HG03378 (cell line): ENCODE results near the gene SHMT2.

Experiments used
- ATAC-seq: cut with Tn5 transposase; IDR thresholded peaks from one replicate; pipeline ENCODE4 v1.9.1; 2021; ENCODE audit warnings: mild to moderate bottlenecking, moderate library complexity; ENCODE audit not compliant: unreplicated experiment

The SHMT2 gene

GRCh38 chr12:57229634-57230380, at the start of gene SHMT2:
Gene SHMT2 (plus strand): TSS chr12:57229711. CDS start chr12:57229779, 68 bp downstream.
- ATAC-seq: peak; percentile 56

- no peak for ATAC-seq
Observed at GRCh38 chr12:57180321-57180989, 49.1 kb upstream of the SHMT2 start.

GRCh38 chr12:57181072-57181471, 48.4 kb upstream of the SHMT2 start:
- no peak for ATAC-seq

- no peak for ATAC-seq
Observed at GRCh38 chr12:57181561-57182155, 47.9 kb upstream of the SHMT2 start.

- ATAC-seq: no peak
Observed at GRCh38 chr12:57182918-57183575, 46.5 kb upstream of the SHMT2 start.

GRCh38 chr12:57183939-57184725, 45.4 kb upstream of the SHMT2 start:
- no peak for ATAC-seq

GRCh38 chr12:57185403-57185802, 44.1 kb upstream of the SHMT2 start:
- no peak for ATAC-seq

GRCh38 chr12:57185906-57186508, 43.5 kb upstream of the SHMT2 start:
- ATAC-seq: no peak

- ATAC-seq: no peak
Observed at GRCh38 chr12:57187222-57188089, 42.1 kb upstream of the SHMT2 start.

GRCh38 chr12:57188090-57188425, 41.5 kb upstream of the SHMT2 start:
- no peak for ATAC-seq

GRCh38 chr12:57190037-57190436, 39.5 kb upstream of the SHMT2 start:
- ATAC-seq: no peak

GRCh38 chr12:57190821-57191220, 38.7 kb upstream of the SHMT2 start:
- ATAC-seq: no peak

GRCh38 chr12:57191410-57191809, 38.1 kb upstream of the SHMT2 start:
- ATAC-seq: no peak

GRCh38 chr12:57192920-57193319, 36.6 kb upstream of the SHMT2 start:
- ATAC-seq: no peak

- ATAC-seq: no peak
Observed at GRCh38 chr12:57193706-57194245, 35.7 kb upstream of the SHMT2 start.

GRCh38 chr12:57194253-57194652, 35.3 kb upstream of the SHMT2 start:
- ATAC-seq: no peak

- ATAC-seq: no peak
Observed at GRCh38 chr12:57195186-57195585, 34.3 kb upstream of the SHMT2 start.

GRCh38 chr12:57195611-57196371, 33.7 kb upstream of the SHMT2 start:
- no peak for ATAC-seq

- no peak for ATAC-seq
Observed at GRCh38 chr12:57196439-57196838, 33.1 kb upstream of the SHMT2 start.
